ENCODE data around the gene ENPP4.

GRCh38 chr6:46137387-46137786, 7.6 kb downstream of the ENPP4 start:
- TF ChIP-seq, protein P1, sequence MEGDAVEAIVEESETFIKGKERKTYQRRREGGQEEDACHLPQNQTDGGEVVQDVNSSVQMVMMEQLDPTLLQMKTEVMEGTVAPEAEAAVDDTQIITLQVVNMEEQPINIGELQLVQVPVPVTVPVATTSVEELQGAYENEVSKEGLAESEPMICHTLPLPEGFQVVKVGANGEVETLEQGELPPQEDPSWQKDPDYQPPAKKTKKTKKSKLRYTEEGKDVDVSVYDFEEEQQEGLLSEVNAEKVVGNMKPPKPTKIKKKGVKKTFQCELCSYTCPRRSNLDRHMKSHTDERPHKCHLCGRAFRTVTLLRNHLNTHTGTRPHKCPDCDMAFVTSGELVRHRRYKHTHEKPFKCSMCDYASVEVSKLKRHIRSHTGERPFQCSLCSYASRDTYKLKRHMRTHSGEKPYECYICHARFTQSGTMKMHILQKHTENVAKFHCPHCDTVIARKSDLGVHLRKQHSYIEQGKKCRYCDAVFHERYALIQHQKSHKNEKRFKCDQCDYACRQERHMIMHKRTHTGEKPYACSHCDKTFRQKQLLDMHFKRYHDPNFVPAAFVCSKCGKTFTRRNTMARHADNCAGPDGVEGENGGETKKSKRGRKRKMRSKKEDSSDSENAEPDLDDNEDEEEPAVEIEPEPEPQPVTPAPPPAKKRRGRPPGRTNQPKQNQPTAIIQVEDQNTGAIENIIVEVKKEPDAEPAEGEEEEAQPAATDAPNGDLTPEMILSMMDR (conservative IDR thresholded peaks at IDR 0.05 in 1 of 2, IDR thresholded peaks at IDR 0.05 in 1 of 2; ENCODE audit: extremely low read depth in 1 of 2, insufficient read depth in 1 of 2, low read depth in 1 of 2, low read length in 2 of 2), result no peak
- TF ChIP-seq EZH2 (IDR thresholded peaks at IDR 0.05; ENCODE audit: borderline replicate concordance, low read length), result no peak
